HG02885 (cell line): ENCODE data around the gene CHRM2.

ENCODE experiments used
- ATAC-seq: cut with Tn5 transposase; IDR thresholded peaks from one replicate; pipeline ENCODE4 v1.9.1; 2021; ENCODE audit warnings: mild to moderate bottlenecking; ENCODE audit not compliant: unreplicated experiment, poor library complexity

CHRM2 gene

GRCh38 chr7:136953386-136953785 is 84.9 kb downstream of the CHRM2 start:
- ATAC-seq = no peak

- no peak for ATAC-seq
Observed at GRCh38 chr7:136956232-136956631, 87.8 kb downstream of the CHRM2 start.

GRCh38 chr7:136956671-136957070 is 88.2 kb downstream of the CHRM2 start:
- no peak for ATAC-seq

- no peak for ATAC-seq
Observed at GRCh38 chr7:136957391-136957790, 88.9 kb downstream of the CHRM2 start.

- no peak for ATAC-seq
Observed at GRCh38 chr7:136958016-136958415, 89.6 kb downstream of the CHRM2 start.

GRCh38 chr7:136964347-136964746 is 95.9 kb downstream of the CHRM2 start:
- no peak for ATAC-seq

GRCh38 chr7:136966825-136967224 is 98.4 kb downstream of the CHRM2 start:
- no peak for ATAC-seq

GRCh38 chr7:136969761-136970160 is 101.3 kb downstream of the CHRM2 start:
- ATAC-seq = no peak

- ATAC-seq = no peak
Observed at GRCh38 chr7:136971776-136972175, 103.3 kb downstream of the CHRM2 start.

GRCh38 chr7:136976504-136977251 is 108.2 kb downstream of the CHRM2 start:
- no peak for ATAC-seq

- ATAC-seq = no peak
Observed at GRCh38 chr7:136993377-136993776, 124.9 kb downstream of the CHRM2 start.

GRCh38 chr7:136997735-136998134 is 129.3 kb downstream of the CHRM2 start:
- no peak for ATAC-seq

GRCh38 chr7:136998495-136998894 is 130.0 kb downstream of the CHRM2 start:
- no peak for ATAC-seq

GRCh38 chr7:137000621-137001020 is 132.2 kb downstream of the CHRM2 start:
- no peak for ATAC-seq

GRCh38 chr7:137001041-137001440 is 132.6 kb downstream of the CHRM2 start:
- ATAC-seq = no peak

GRCh38 chr7:137001478-137001877 is 133.0 kb downstream of the CHRM2 start:
- no peak for ATAC-seq

GRCh38 chr7:137003086-137003485 is 134.6 kb downstream of the CHRM2 start:
- no peak for ATAC-seq

- ATAC-seq = no peak
Observed at GRCh38 chr7:137003566-137003965, 135.1 kb downstream of the CHRM2 start.

GRCh38 chr7:137005873-137006272 is 137.4 kb downstream of the CHRM2 start:
- ATAC-seq = no peak

GRCh38 chr7:137006293-137006692 is 137.8 kb downstream of the CHRM2 start:
- no peak for ATAC-seq

GRCh38 chr7:137007001-137007694 is 138.7 kb downstream of the CHRM2 start:
- no peak for ATAC-seq

GRCh38 chr7:137009404-137009803 is 141.0 kb downstream of the CHRM2 start:
- ATAC-seq = no peak
